GM18867 (cell line): ENCODE data around the gene THADA.

Experiments
- ATAC-seq: cut with Tn5 transposase; IDR thresholded peaks from one replicate; pipeline ENCODE4 v1.9.1; 2021; ENCODE audit warnings: mild to moderate bottlenecking, moderate library complexity; ENCODE audit not compliant: unreplicated experiment

Gene THADA

GRCh38 chr2:43360137-43360536, 235.7 kb downstream of the THADA start:
- ATAC-seq, result no peak

GRCh38 chr2:43358410-43359201, 237.2 kb downstream of the THADA start:
- no peak for ATAC-seq

GRCh38 chr2:43356774-43357173, 239.1 kb downstream of the THADA start:
- ATAC-seq, result no peak

GRCh38 chr2:43355399-43355798, 240.4 kb downstream of the THADA start:
- no peak for ATAC-seq

GRCh38 chr2:43349904-43350303, 245.9 kb downstream of the THADA start:
- ATAC-seq, result no peak

- no peak for ATAC-seq
These were observed 246.8 kb downstream of the THADA start for GRCh38 chr2:43348908-43349661.

GRCh38 chr2:43347746-43348145, 248.1 kb downstream of the THADA start:
- ATAC-seq, result no peak

GRCh38 chr2:43346602-43347567, 249.0 kb downstream of the THADA start:
- ATAC-seq, result no peak

GRCh38 chr2:43345872-43346271, 250.0 kb downstream of the THADA start:
- no peak for ATAC-seq

- no peak for ATAC-seq
These were observed 250.4 kb downstream of the THADA start for GRCh38 chr2:43345391-43345813.

GRCh38 chr2:43344868-43345373, 250.9 kb downstream of the THADA start:
- no peak for ATAC-seq

GRCh38 chr2:43343573-43344304, 252.1 kb downstream of the THADA start:
- no peak for ATAC-seq

- no peak for ATAC-seq
These were observed 253.7 kb downstream of the THADA start for GRCh38 chr2:43341959-43342757.

GRCh38 chr2:43340945-43341356, 254.9 kb downstream of the THADA start:
- no peak for ATAC-seq

- no peak for ATAC-seq
These were observed 255.8 kb downstream of the THADA start for GRCh38 chr2:43340066-43340465.

GRCh38 chr2:43333656-43334144, 262.1 kb downstream of the THADA start:
- no peak for ATAC-seq

GRCh38 chr2:43333101-43333655, 262.7 kb downstream of the THADA start:
- ATAC-seq, result no peak

GRCh38 chr2:43332653-43333052, 263.2 kb downstream of the THADA start:
- ATAC-seq, result no peak

GRCh38 chr2:43331422-43331821, 264.4 kb downstream of the THADA start:
- no peak for ATAC-seq
